HG02870 (cell line): ENCODE data around the gene FAM3B.
"Not testable (repeated sequence)": the region's sequence is repeated elsewhere in the genome, so short reads cannot be mapped to it uniquely, and the experiment has no call there.

ENCODE experiments used
- ATAC-seq: cut with Tn5 transposase; IDR thresholded peaks from one replicate; pipeline ENCODE4 v1.9.1; 2021; ENCODE audit warnings: mild to moderate bottlenecking, moderate library complexity; ENCODE audit not compliant: unreplicated experiment

Gene FAM3B

GRCh38 chr21:41349619-41350390, 33.2 kb downstream of the FAM3B start:
- no peak for ATAC-seq

GRCh38 chr21:41350436-41351155, 34.0 kb downstream of the FAM3B start:
- no peak for ATAC-seq

- no peak for ATAC-seq
These were observed 40.9 kb downstream of the FAM3B start for GRCh38 chr21:41357546-41357945.

- no peak for ATAC-seq
These were observed 41.9 kb downstream of the FAM3B start for GRCh38 chr21:41358193-41359166.

- ATAC-seq, result no peak
These were observed 42.7 kb downstream of the FAM3B start for GRCh38 chr21:41359286-41359685.

- ATAC-seq, result not testable (repeated sequence)
These were observed 43.1 kb downstream of the FAM3B start for GRCh38 chr21:41359754-41360071.

GRCh38 chr21:41360072-41360821, 43.6 kb downstream of the FAM3B start:
- no peak for ATAC-seq

- ATAC-seq, result no peak
These were observed 44.6 kb downstream of the FAM3B start for GRCh38 chr21:41361053-41361785.

- peak; percentile 71 for ATAC-seq
These were observed 45.4 kb downstream of the FAM3B start, which contains the start of gene MX2 for GRCh38 chr21:41361786-41362604. MX2 (plus strand) TSS chr21:41362027; CDS start chr21:41376907, 14,880 bp downstream.

GRCh38 chr21:41362605-41363369, 46.2 kb downstream of the FAM3B start:
- ATAC-seq, result no peak

- no peak for ATAC-seq
These were observed 47.0 kb downstream of the FAM3B start for GRCh38 chr21:41363370-41364270.

GRCh38 chr21:41364308-41364707, 47.7 kb downstream of the FAM3B start:
- no peak for ATAC-seq

GRCh38 chr21:41365377-41366107, 48.9 kb downstream of the FAM3B start:
- no peak for ATAC-seq

- ATAC-seq, result no peak
These were observed 50.0 kb downstream of the FAM3B start for GRCh38 chr21:41366522-41367151.

GRCh38 chr21:41367301-41367944, 50.8 kb downstream of the FAM3B start:
- peak; percentile 16 for ATAC-seq
